K562 (cell line): ENCODE data around the gene LSM12. TPM values are rescaled to one million over a fixed set of nuclear protein-coding genes. Genes with fewer than 3 reads are reported as not detected.
A peak's percentile ranks its signal among the peaks of the same experiment; 100 is the strongest.

Experiments
- BRF1 ChIP-seq: IDR thresholded peaks from 3 replicates; pipeline ENCODE4 v1.6.1; 2011; ENCODE audit warnings: borderline replicate concordance, mild to moderate bottlenecking; ENCODE audit not compliant: insufficient read length; ENCODE audit errors: extremely low read depth
- CTCF ChIP-seq, 3 experiments: IDR thresholded peaks in 2 of 3; conservative IDR thresholded peaks in 1 of 3; 2 replicates each; pipeline ENCODE4 v1.5.1; 2011 to 2012; ENCODE audit warnings: low read length in 3 of 3, mild to moderate bottlenecking in 3 of 3, control low read depth in 2 of 3, improper control_type of control experiment in 1 of 3, inconsistent platforms in 1 of 3, low read depth in 1 of 3, mixed read lengths in 1 of 3, moderate library complexity in 1 of 3; ENCODE audit not compliant: insufficient read depth in 2 of 3
- EGR1 ChIP-seq: fragments of 450-650 bp; conservative IDR thresholded peaks from 2 replicates; pipeline ENCODE4 v1.6.1; 2017; ENCODE audit warnings: mild to moderate bottlenecking
- ETS2 ChIP-seq: IDR thresholded peaks from 2 replicates; pipeline ENCODE4 v1.6.1; 2016; ENCODE audit warnings: borderline replicate concordance, missing genetic modification characterization, mild to moderate bottlenecking, moderate library complexity, missing compliant biosample characterization; ENCODE audit not compliant: poor library complexity, severe bottlenecking
- GATAD2B ChIP-seq: fragments of 450-650 bp; IDR thresholded peaks from 2 replicates; pipeline ENCODE4 v1.6.1; 2017; ENCODE audit warnings: mild to moderate bottlenecking, borderline replicate concordance
- HDGF ChIP-seq: fragments of 450-650 bp; IDR thresholded peaks from 2 replicates; pipeline ENCODE4 v1.6.1; 2016
- HNRNPUL1 ChIP-seq: fragments of 200-400 bp; formaldehyde crosslinking; IDR thresholded peaks from 2 replicates; pipeline ENCODE4 v1.6.1; 2017; ENCODE audit warnings: low read length
- JUN ChIP-seq, 2 experiments: sonication (generic) in 1 of 2; formaldehyde crosslinking in 1 of 2; IDR thresholded peaks; 2 replicates each; pipeline versions ENCODE4 v1.6.1 to v1.8.0; 2012 to 2022; ENCODE audit warnings: borderline replicate concordance in 2 of 2, mild to moderate bottlenecking in 2 of 2, improper control_type of control experiment in 1 of 2, low read depth in 1 of 2, low read length in 1 of 2, missing genetic modification reagents in 1 of 2
- MTF1 ChIP-seq: fragments of 250-450 bp; sonication (Bioruptor Pico); IDR thresholded peaks from 2 replicates; pipeline ENCODE4 v1.9.0; 2021; ENCODE audit warnings: moderate library complexity, mild to moderate bottlenecking, inconsistent platforms, borderline replicate concordance
- PHF8 ChIP-seq: fragments of 200-600 bp; sonication (generic); IDR thresholded peaks from 2 replicates; pipeline ENCODE4 v1.6.1; 2012; ENCODE audit warnings: mixed run types, mild to moderate bottlenecking, inconsistent platforms, low read length, moderate library complexity, borderline replicate concordance
- PML ChIP-seq: IDR thresholded peaks from 2 replicates; pipeline ENCODE4 v1.6.1; 2012; ENCODE audit warnings: low read length, inconsistent platforms
- SIX5 ChIP-seq, 2 experiments: IDR thresholded peaks; 2 replicates each; pipeline ENCODE4 v1.6.1; 2011; ENCODE audit warnings: low read length in 2 of 2, borderline replicate concordance in 1 of 2, low read depth in 1 of 2, mild to moderate bottlenecking in 1 of 2, moderate library complexity in 1 of 2; ENCODE audit not compliant: insufficient read depth in 1 of 2
- ZBTB49 ChIP-seq: sonication (generic); formaldehyde crosslinking; IDR thresholded peaks from 2 replicates; pipeline ENCODE4 v1.8.0; 2022; ENCODE audit warnings: missing genetic modification reagents, mild to moderate bottlenecking, borderline replicate concordance
- ZNF124 ChIP-seq: sonication (generic); formaldehyde crosslinking; IDR thresholded peaks from 2 replicates; pipeline ENCODE4 v1.8.1; 2022; ENCODE audit warnings: missing genetic modification reagents
- ZNF668 ChIP-seq: fragments of 250-450 bp; sonication (Bioruptor Pico); IDR thresholded peaks from 2 replicates; pipeline ENCODE4 v1.8.0; 2022; ENCODE audit warnings: mild to moderate bottlenecking, inconsistent platforms
- polyA plus RNA-seq, 8 experiments: library from polyadenylated mRNA; depleted of rRNA in 4 of 8; stranded (reverse) in 5 of 8; unstranded in 3 of 8; fragments of >200 nt; fragmentation: Nextera tagmentation in 2 of 8; fragmentation: Illumina TruSeq in 1 of 8; extraction: Ambion mirVana in 2 of 8; extraction: Trizol in 1 of 8; gene quantifications; 2 replicates each; pipeline versions ENCODE4 v1.2.1 to v1.2.3, GENCODE V29; 2011 to 2014; ENCODE audit warnings: inconsistent platforms in 1 of 8, missing spikeins in 1 of 8
- total RNA-seq, 7 experiments: library from RNA; depleted of rRNA in 6 of 7; stranded (reverse); fragments of >200 nt in 6 of 7; fragmentation: Illumina TruSeq in 2 of 7; extraction: Trizol in 2 of 7; gene quantifications; 2 replicates each; pipeline versions ENCODE4 v1.2.1 to v1.2.3, GENCODE V29; 2011 to 2021; ENCODE audit warnings: low replicate concordance in 1 of 7
- TF ChIP-seq, protein P1 (sequence below): fragments of 250-450 bp; sonication (Bioruptor Pico); IDR thresholded peaks from 2 replicates; pipeline ENCODE4 v1.5.1; 2021; ENCODE audit warnings: mild to moderate bottlenecking
- TF ChIP-seq, protein P2 (sequence below): sonication (generic); formaldehyde crosslinking; IDR thresholded peaks from 2 replicates; pipeline ENCODE4 v1.8.0; 2022; ENCODE audit warnings: mild to moderate bottlenecking, missing genetic modification reagents
- TF ChIP-seq, protein P3 (sequence below): IDR thresholded peaks from 2 replicates; pipeline ENCODE4 v1.6.1; 2014; ENCODE audit warnings: antibody characterized with exemption

Gene LSM12
- total and polyA plus RNA-seq, 9 of the 15 experiments (the other 6 are each of a cell fraction or from before 2014, with no cell fraction given) = 53.0 to 258 (median 89.3) TPM

GRCh38 chr17:44095647-44096496 is 29.4 kb upstream of the LSM12 start (continued):
- TF ChIP-seq, protein P1, sequence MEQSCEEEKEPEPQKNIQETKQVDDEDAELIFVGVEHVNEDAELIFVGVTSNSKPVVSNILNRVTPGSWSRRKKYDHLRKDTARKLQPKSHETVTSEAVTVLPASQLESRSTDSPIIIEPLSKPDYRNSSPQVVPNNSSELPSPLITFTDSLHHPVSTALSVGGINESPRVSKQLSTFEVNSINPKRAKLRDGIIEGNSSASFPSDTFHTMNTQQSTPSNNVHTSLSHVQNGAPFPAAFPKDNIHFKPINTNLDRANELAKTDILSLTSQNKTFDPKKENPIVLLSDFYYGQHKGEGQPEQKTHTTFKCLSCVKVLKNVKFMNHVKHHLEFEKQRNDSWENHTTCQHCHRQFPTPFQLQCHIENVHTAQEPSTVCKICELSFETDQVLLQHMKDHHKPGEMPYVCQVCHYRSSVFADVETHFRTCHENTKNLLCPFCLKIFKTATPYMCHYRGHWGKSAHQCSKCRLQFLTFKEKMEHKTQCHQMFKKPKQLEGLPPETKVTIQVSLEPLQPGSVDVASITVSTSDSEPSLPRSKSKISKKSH (CRISPR knock-in tag) = no peak
- TF ChIP-seq, protein P2, sequence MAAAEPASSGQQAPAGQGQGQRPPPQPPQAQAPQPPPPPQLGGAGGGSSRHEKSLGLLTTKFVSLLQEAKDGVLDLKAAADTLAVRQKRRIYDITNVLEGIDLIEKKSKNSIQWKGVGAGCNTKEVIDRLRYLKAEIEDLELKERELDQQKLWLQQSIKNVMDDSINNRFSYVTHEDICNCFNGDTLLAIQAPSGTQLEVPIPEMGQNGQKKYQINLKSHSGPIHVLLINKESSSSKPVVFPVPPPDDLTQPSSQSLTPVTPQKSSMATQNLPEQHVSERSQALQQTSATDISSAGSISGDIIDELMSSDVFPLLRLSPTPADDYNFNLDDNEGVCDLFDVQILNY (CRISPR knock-in tag) = no peak
- TF ChIP-seq EGR1 = peak; percentile 76
- no peak for TF ChIP-seq ZNF124 (CRISPR knock-in tag)
- TF ChIP-seq ZBTB49 (CRISPR knock-in tag) = no peak
- TF ChIP-seq MTF1 (CRISPR knock-in tag) = no peak
- TF ChIP-seq ETS2 (tag) = no peak
- TF ChIP-seq BRF1 = no peak
- TF ChIP-seq PHF8 = peak; percentile 69; the same call in 1 of the 2 replicates
- TF ChIP-seq CTCF (IDR thresholded peaks at IDR 0.05 in 2 of 3, conservative IDR thresholded peaks at IDR 0.05 in 1 of 3; ENCODE audit: insufficient read depth in 2 of 3, low read depth in 1 of 3, low read length in 3 of 3) = peak; percentile 15 to 34 (median 20); a peak in 2 of 6 replicates
- no peak for TF ChIP-seq SIX5 (IDR thresholded peaks at IDR 0.05; ENCODE audit: borderline replicate concordance in 1 of 2, insufficient read depth in 1 of 2, low read depth in 1 of 2, low read length in 2 of 2)
- TF ChIP-seq ZNF668 (CRISPR knock-in tag) = no peak
- TF ChIP-seq HDGF = no peak
- TF ChIP-seq, protein P3, sequence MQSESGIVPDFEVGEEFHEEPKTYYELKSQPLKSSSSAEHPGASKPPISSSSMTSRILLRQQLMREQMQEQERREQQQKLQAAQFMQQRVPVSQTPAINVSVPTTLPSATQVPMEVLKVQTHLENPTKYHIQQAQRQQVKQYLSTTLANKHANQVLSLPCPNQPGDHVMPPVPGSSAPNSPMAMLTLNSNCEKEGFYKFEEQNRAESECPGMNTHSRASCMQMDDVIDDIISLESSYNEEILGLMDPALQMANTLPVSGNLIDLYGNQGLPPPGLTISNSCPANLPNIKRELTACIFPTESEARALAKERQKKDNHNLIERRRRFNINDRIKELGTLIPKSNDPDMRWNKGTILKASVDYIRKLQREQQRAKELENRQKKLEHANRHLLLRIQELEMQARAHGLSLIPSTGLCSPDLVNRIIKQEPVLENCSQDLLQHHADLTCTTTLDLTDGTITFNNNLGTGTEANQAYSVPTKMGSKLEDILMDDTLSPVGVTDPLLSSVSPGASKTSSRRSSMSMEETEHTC = no peak
- no peak for TF ChIP-seq GATAD2B
- no peak for TF ChIP-seq HNRNPUL1
- TF ChIP-seq JUN (IDR thresholded peaks at IDR 0.05; ENCODE audit: borderline replicate concordance, low read depth, low read length) = no peak
- no peak for TF ChIP-seq JUN (CRISPR knock-in tag; IDR thresholded peaks at IDR 0.05; ENCODE audit: borderline replicate concordance)
- peak; percentile 29; the same call in 1 of the 2 replicates for TF ChIP-seq PML
